Gastroesophageal sphincter (tissue), 3 donors: Measurements from ENCODE around the gene CACNA1A.

Source experiments
- POLR2A ChIP-seq, 2 donors: fragments of 450-650 bp; IDR thresholded peaks; one replicate each; pipeline ENCODE4 v1.6.1; 2017; ENCODE audit warnings: antibody characterized with exemption in 2 of 2, mild to moderate bottlenecking in 2 of 2, moderate library complexity in 1 of 2
- POLR2AphosphoS5 ChIP-seq: sonication (generic); formaldehyde crosslinking; IDR thresholded peaks from one replicate; pipeline ENCODE4 v1.6.1; 2017; ENCODE audit warnings: antibody characterized with exemption
- TF ChIP-seq, protein P1 (sequence below), 4 experiments: fragments of 200-600 bp in 2 of 4; fragments of 450-650 bp in 2 of 4; sonication (generic) in 1 of 4; IDR thresholded peaks; one replicate each; pipeline ENCODE4 v1.5.1; 2017 to 2019; ENCODE audit warnings: antibody characterized with exemption in 4 of 4, mild to moderate bottlenecking in 2 of 4, moderate library complexity in 2 of 4

DNA sequence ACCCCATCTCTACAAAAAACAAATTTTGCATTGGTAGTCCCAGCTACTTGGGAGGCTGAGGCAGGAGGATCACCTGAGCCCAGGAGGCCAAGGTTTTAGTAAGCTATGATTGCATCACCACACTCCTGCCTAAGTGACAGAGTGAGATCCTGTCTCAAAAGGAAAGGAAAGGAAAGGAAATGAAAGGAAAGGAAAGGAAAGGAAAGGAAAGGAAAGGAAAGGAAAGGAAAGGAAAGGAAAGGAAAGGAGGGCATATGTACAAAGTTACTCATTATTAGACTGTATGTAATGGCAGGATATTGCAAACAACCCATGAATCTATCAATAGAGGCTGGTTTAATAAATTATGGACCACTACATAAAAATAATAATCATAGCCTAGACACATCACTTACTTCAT, 40.8 kb upstream of the CACNA1A start:
- TF ChIP-seq POLR2A (IDR thresholded peaks at IDR 0.05) (no peak), POLR2AphosphoS5 (no peak)
- TF ChIP-seq, protein P1, sequence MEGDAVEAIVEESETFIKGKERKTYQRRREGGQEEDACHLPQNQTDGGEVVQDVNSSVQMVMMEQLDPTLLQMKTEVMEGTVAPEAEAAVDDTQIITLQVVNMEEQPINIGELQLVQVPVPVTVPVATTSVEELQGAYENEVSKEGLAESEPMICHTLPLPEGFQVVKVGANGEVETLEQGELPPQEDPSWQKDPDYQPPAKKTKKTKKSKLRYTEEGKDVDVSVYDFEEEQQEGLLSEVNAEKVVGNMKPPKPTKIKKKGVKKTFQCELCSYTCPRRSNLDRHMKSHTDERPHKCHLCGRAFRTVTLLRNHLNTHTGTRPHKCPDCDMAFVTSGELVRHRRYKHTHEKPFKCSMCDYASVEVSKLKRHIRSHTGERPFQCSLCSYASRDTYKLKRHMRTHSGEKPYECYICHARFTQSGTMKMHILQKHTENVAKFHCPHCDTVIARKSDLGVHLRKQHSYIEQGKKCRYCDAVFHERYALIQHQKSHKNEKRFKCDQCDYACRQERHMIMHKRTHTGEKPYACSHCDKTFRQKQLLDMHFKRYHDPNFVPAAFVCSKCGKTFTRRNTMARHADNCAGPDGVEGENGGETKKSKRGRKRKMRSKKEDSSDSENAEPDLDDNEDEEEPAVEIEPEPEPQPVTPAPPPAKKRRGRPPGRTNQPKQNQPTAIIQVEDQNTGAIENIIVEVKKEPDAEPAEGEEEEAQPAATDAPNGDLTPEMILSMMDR (IDR thresholded peaks at IDR 0.05) = no peak
